Measurements from ENCODE around the gene LTBR.
"Not testable (repeated sequence)": the region's sequence is repeated elsewhere in the genome, so short reads cannot be mapped to it uniquely, and the experiment has no call there.

The LTBR gene

GRCh38 chr12:6383572-6384498 lies at the start of gene LTBR:
TSS of gene LTBR (plus strand) at chr12:6384162. CDS start at chr12:6384359, 197 bp downstream.
- peak; percentile 80 to 82 for DNase-seq

GRCh38 chr12:6334359-6334758 lies 49.6 kb upstream of the LTBR start:
- DNase-seq = no peak

GRCh38 chr12:6334940-6335450 lies 49.0 kb upstream of the LTBR start:
- DNase-seq = no peak

GRCh38 chr12:6335451-6336078 lies 48.4 kb upstream of the LTBR start:
- peak; percentile 56 to 73 for DNase-seq

GRCh38 chr12:6336079-6336888 lies 47.7 kb upstream of the LTBR start:
- peak; percentile 99 to 100 for DNase-seq

GRCh38 chr12:6336889-6337853 lies 46.8 kb upstream of the LTBR start:
- DNase-seq = peak; percentile 72 to 75

GRCh38 chr12:6337958-6338433 lies 46.0 kb upstream of the LTBR start:
- DNase-seq = peak in 1 of 2 experiments; percentile 66

- not testable (repeated sequence) for DNase-seq
Measured at GRCh38 chr12:6338536-6338935, 45.4 kb upstream of the LTBR start.

- DNase-seq = no peak
Measured at GRCh38 chr12:6338955-6339354, 45.0 kb upstream of the LTBR start.

- DNase-seq = peak; percentile 25 to 44
Measured at GRCh38 chr12:6340032-6340638, 43.8 kb upstream of the LTBR start.

- DNase-seq = no peak
Measured at GRCh38 chr12:6340745-6341416, 43.1 kb upstream of the LTBR start.

GRCh38 chr12:6341417-6342139 lies 42.4 kb upstream of the LTBR start, which contains the start of gene TNFRSF1A:
TSS of gene TNFRSF1A (minus strand) at chr12:6342076. CDS start at chr12:6341814, 262 bp downstream.
- peak; percentile 58 to 94 for DNase-seq

GRCh38 chr12:6342140-6342889 lies 41.6 kb upstream of the LTBR start:
- DNase-seq = no peak

GRCh38 chr12:6343518-6343917 lies 40.4 kb upstream of the LTBR start:
- no peak for DNase-seq

GRCh38 chr12:6344101-6344660 lies 39.8 kb upstream of the LTBR start:
- DNase-seq = not testable (repeated sequence)

GRCh38 chr12:6345319-6346091 lies 38.5 kb upstream of the LTBR start:
- DNase-seq = peak; percentile 91 to 93

GRCh38 chr12:6346235-6346832 lies 37.6 kb upstream of the LTBR start:
- DNase-seq = no peak
